ENCODE measurements around the gene SIRT6.
A peak's percentile ranks its signal among the peaks of the same experiment; 100 is the strongest.
"Not testable (repeated sequence)": the region's sequence is repeated elsewhere in the genome, so short reads cannot be mapped to it uniquely, and the experiment has no call there.

The SIRT6 gene

DNA sequence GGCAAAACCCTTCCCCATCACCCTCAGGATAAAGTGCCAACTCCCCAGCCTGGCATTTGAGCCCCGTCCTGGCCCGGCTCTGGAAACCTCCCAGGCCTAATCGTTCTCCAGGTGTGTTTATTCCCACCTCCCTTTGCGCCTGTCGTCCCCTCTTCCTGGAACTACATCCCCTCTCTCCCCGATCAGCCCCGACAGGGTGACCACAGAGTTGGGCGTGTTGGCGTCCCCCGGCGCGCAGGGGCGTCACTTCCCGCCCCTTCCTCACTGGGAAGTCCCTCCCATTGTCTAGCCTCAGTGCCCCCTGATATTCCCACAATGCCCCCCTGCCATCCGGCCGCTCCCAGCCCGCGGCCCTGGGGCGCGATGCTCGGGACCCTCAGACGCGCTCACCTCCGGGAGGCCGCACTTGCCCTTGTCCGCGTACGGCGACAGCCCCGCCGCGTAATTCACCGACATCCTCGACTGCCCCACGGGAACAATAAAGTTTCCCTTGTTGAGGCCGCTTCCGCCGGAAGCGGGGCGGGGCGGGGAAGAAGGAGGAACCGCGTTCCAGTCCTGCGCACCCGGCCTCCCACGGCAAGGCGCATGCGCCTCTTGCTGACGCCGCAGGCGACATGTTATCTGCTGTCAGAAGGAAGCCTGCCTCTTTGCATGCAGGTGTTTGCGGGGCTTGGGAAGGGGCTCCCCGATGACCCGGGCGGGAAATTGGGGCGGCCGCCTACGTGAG lies at the start of gene SIRT6, which contains the start of gene ANKRD24:
SIRT6 (minus strand) TSS at position 480 of the 727 bp plus-strand sequence; CDS start at position 456, 24 bp downstream.
ANKRD24 (plus strand) TSS at position 606 of the 727 bp plus-strand sequence. CDS start 3,737 bp downstream, outside the sequence.
- peak; percentile 92 to 97 for DNase-seq

DNA sequence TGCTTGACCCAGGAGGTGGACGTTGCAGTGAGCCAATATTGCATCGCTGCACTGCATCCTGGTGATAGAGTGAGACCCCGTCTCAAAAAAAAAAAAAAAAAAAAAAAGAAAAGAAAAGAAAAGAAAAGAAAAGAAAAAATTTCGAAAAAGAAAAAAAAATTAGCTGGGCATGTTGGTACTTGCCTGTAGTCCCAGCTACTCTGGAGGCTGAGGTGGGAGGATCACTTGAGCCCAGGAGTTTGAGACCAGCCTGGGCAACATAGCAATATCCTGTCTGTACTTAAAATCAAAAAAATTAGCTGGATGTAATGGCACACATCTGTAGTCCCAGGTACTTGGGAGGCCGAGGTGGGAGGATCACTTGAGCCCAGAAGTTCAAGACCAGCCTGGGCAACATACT lies 49.8 kb upstream of the SIRT6 start:
- DNase-seq = not testable (repeated sequence)

DNA sequence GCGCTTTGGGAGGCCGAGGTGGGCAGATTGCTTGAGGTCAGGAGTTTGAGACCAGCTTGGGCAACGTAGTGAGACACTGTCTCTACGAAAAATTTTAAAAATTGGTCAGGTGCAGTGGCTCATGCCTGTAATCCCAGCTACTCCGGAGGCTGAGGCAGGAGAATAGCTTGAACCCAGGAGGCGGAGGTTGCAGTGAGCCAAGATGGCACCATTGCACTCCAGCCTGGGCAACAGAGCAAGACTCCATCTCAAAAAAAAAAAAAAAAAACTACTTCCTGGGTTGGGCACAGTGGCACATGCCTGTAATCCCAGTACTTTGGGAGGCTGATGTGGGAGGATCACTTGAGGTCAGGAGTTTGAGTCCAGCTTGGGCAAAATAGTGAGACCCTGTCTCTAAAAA lies 49.2 kb upstream of the SIRT6 start:
- DNase-seq = not testable (repeated sequence)

DNA sequence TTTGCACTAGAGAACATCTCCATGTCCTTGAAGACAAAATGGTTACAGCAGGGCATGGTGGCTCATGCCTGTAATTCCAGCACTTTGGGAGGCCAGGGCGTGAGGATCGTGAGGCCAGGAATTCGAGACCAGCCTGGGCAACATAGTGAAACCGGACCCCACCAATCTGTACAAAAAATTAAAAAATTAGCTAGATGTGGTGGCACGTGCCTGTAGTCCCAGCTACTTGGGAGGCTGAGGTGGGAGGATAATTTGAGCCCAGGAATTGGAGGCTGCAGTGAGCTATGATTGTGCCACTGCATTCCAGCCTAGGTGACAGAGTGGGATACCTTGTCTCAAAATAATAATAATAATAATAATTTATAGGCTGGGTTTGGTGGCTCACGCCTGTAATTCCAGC lies 47.9 kb upstream of the SIRT6 start:
- not testable (repeated sequence) for DNase-seq

DNA sequence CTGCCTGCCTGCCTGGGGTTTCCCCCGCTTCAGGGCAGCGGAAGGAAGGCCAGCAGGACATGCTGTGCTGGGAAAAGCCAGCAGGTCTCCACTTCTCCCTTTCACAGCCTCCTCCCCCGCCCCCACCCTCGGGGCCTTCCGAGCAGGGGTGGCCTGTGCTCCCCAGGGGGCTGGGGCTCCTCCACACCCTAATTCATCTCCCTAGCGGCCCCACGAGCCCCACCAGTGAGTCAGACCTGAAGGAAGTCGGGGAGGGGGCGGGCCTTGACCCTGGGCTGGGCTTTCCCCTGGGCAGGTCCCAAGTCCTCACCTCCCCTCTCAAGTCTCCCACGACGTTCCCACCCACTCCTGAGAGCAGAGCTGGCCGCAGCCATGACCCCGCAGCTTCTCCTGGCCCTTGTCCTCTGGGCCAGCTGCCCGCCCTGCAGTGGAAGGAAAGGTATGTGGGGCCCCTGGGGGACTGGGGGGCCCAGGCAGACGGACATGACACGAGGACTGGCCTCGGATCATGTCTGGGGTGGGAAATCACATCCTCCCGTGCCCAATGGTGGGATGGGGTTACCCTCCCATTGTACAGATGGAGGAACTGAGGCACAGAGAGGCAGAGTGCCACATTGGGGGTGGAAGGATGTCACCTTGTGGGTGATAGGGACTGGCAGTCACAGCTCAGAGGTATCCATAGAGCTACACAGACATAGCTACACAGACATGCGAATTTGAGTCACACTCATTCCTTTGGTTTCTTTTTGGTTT lies 47.0 kb upstream of the SIRT6 start, which contains the start of gene EBI3:
EBI3 (plus strand) TSS at position 345 of the 753 bp plus-strand sequence; CDS start at position 373, 28 bp downstream.
- DNase-seq = no peak

DNA sequence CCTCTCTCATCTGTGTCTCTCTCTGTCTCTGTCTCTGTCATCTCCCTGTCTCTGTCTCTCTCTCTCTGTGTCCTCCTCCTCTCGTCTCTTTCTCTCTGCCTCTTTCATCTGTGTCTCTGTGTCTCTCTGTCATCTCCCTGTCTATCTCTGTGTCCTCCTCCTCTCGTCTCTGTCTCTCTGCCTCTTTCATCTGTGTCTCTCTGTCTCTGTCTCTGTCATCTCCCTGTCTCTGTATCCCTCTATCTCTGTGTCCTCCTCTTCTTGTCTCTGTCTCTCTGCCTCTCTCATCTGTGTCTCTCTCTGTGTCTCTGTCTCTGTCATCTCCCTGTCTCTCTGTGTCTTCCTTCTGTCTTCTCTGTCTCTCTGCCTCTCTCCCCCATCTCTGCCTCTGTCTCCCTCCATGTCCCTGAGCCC lies 46.4 kb upstream of the SIRT6 start:
- DNase-seq = no peak

DNA sequence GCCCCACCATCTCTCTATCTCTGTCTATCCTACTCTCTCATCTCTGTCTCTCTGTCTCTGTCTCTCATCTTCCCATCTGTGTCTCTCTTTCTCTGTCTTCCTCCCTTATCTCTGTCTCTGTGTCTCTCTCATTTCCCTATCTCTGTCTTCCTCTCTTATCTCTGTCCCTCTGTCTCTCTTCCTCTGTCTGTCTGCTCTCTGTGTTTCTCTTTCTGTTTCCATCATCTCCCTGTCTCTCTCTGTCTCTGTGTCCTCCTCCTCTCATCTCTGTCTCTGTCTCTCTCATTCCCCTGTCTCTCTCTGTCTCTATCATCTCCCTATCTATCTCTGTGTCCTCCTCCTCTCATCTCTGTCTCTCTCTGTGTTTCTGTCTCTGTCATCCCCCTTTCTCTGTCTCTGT lies 45.4 kb upstream of the SIRT6 start:
- no peak for DNase-seq

DNA sequence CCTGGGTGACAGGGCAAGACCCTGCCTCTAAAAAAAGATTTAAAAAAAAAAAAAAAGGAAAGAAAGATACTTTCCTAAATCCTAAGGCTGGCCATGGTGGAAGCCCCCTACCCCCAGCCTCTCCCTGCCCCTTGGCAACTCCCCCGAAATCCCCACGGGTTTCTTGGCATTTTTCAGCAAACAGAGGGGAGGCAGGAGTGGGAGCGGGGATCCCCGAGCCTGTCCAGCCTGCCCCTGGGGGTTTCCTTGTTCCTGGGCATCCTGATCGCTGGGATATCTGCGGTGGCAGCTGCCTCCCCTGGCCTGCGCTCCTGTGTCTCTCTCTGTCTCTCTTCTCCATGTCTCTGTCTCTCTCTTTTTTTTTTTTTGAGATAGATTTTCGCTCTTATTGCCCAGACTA lies 43.5 kb upstream of the SIRT6 start:
- no peak for DNase-seq

DNA sequence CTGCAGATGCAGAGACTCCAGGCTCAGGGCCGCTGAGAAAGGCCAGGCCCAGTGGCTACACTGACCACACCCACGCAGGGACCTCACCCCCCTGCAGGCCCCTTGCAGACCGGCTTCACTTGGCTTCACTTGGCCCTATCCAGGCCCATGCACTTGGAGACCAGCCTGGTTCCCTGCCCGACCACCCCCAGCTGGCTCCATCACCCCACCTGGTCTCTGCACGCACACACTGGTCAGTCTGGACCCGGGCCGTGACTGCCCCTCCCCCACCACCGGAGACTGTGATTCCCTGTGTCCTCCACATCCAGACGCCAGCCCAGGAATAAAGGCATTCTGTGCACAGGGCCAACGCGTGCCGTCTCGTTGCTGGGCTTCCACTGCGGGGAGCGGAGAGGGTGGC lies 42.1 kb upstream of the SIRT6 start:
- DNase-seq = no peak

DNA sequence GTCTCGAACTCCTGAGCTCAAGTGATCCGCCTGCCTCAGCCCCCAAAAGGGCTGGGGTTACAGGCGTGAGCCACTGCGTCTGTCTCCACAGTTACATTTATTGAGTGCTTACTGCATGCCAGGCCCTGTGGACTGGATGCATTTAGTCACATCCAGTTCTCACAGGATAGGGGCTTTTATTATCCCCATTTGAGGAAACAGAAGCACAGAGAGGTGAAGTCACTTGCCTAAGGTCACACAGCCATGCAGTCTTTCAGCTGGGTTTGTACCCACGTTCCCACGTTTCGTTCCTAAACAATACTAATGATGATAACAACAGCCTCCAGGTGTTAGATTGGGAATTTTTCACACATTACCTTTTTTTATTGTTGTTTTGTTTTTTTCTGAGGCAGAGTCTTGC lies 37.8 kb upstream of the SIRT6 start:
- no peak for DNase-seq

DNA sequence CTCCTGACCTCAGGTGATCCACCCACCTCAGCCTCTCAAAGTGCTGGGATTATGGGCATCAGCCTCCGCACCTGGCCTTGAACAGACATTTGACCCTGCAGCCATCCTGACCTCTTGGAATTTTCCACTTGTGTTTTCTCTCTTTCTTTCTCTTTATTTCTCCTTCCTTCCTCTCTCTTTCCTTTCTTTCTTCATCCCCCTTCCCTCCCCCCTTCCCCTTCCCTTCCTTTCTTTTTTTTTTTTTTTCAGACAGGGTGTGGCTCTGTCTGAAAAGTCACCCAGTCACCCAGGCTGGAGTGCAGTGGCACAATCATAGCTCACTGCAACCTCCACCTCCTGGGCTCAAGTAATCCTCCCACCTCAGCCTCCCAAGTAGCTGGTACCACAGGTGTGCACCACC lies 36.2 kb upstream of the SIRT6 start:
- DNase-seq = not testable (repeated sequence)

DNA sequence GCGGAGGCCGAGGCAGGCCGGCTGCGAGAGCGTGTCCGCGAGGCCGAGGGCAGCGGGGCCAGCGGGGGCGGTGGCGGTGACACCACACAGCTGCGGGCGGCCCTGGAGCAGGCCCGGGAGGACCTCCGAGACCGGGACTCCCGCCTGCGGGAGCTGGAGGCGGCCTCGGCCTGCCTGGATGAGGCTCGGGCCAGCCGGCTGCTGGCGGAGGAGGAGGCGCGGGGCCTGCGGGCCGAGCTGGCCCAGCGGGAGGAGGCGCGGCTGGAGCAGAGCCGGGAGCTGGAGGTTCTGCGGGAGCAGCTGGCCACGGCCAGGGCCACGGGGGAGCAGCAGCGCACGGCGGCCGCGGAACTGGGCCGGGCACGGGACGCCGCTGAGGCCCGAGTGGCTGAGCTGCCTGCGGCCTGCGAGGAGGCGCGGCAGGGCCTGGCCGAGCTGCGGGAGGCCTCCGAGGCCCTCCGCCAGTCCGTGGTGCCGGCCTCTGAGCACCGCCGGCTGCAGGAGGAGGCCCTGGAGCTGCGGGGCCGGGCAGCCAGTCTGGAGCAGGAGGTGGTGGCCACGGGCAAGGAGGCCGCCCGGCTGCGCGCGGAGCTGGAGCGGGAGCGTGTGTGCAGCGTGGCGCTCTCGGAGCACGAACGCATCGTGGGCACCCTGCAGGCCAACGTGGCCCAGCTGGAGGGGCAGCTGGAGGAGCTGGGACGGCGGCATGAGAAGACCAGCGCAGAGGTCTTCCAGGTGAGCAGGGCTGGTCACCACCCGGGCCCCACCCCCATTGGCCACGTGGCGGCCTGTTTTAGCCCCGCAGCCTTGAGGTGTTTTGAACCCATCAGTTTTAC lies 35.3 kb upstream of the SIRT6 start:
- no peak for DNase-seq

DNA sequence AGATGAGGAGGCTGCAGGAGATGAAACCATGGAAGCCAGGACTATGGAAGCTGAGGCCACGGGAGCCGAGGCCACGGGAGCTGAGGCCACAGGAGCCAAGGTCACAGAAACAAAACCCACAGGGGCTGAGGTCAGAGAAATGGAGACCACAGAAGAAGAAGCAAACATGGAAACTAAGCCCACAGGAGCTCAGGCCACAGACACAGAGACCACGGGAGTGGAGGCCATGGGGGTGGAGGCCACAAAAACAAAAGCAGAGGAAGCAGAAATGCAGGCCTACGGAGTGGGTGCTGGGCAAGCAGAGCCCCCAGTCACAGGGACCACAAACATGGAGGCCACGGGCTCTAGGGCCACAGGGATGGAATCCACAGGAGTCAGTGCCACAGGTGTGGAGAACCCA lies 34.5 kb upstream of the SIRT6 start:
- DNase-seq = no peak

DNA sequence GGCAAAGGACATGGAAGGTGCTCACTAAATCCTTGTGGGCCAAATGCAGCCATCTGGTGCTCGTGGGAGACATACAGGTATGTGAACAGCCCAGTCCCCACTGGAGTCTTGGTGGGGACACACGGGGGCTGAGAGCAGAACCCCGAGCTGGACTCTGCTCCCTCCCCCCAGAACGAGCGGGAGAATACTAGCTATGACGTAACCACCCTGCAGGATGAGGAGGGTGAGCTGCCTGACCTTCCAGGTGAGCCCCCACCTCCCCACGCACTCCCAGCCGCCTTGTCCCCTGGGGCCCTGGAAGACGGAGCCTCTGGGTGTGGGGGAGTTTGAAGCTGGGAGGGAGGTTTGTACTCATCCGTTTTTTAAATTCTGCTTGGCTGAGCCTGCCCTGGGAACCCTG lies 33.4 kb upstream of the SIRT6 start:
- no peak for DNase-seq

DNA sequence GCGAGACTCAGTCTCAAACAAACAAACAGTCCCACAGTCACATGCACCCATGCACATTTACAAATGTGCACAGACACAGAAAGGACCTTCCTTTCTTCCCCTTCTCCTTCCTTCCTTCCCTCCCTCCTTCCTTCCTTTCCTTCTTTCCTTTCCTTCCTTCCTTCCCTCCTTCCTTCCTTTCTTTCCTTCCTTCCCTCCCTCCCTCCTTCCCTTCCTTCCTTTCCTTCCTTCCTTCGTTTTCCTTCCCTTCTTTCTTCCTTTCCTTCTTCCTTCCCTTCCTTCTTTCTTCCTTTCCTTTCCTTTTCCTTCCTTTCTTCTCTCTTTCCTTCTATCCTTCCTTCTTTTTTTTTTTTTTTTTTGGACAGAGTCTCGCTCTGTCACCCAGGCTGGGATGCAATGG lies 30.8 kb upstream of the SIRT6 start:
- no peak for DNase-seq

DNA sequence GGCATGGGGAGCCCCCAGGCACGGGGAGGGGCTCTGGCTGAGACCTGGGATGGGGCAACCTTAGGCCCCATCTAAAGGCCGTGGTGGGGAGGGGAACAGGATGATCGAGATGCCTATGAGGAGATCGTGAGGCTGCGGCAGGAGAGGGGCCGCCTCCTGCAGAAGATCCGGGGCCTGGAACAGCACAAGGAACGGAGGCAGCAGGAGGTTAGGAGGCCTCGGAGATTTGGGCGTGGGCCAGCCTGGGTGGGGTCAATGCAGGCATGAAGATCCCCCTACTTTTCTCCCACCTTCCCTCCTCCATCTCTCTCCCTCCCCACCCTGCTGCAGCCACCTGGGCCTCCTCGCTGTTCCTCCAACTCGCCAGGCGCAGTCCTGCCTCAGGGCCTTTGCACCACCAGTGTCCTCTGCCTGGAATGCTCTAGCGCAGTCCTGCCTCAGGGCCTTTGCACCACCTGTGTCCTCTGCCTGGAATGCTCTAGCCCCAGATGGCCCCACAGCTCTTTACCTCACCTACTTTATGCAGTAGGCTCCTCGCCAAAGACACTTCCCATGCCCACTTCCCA lies 27.9 kb upstream of the SIRT6 start:
- DNase-seq = no peak

DNA sequence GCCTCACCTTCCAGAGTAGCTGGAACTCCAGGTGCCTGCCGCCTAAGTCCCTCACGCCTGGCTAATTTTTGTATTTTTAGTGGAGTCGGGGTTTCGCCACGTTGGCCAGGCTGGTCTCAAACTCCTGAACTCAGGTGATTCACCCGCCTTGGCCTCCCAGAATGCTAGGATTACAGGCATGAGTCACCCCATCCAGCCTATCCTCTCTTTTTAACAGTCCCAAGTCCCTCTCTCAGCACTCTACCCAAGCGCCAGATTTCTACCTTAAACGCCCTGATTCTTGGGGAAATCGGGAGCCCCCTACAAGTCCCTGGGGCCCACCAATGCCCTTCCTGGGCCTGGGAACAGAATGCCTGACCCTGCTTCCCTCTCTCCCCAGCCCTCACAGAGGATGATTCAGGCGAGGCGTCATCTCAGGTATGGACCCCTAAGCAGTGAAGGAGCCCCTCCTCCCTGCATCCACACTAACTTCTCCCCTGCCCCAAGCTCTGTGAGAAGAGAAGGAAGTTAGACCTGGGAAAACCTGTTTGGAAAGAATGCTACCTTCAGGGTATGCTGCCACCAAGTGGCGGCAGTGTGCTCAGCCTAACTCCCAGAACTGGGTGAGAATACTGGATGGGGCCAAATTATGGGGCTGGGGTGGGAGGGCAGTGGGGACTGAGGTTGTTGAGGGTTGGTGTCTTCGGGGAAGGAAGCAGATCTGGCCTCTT lies 26.2 kb upstream of the SIRT6 start:
- peak in 1 of 2 experiments; percentile 38 for DNase-seq

DNA sequence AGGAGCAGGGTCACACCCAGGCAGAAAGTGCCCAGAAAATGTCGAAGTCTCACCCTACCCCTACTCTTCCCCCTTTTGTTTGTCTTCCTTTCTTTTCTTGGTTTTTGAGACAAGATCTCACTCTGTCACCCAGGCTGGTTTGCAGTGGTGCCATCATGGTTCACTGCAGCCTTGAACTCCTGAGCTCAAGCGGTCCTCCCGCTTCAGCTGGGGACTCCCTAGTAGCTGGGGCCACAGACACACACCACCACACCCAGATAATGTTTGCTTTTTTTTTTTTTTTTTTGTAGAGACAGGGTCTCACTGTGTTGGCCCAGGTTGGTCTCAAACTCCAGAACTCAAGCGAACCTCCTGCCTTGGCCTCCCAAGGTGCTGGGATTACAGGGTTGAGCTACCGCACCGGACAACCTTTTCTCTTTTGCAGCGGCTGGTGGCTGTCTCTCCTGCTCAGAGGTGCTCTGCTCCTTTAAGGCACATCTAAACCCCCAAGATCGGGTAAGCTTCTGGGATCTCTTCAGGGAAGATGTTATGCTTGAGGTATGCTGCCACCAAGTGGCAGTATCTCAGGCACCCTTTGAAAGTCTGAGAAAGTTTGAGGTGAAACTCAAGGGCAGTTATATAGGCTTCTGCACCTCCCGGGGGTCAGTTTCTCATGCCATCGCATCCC lies 24.6 kb upstream of the SIRT6 start:
- DNase-seq = peak in 1 of 2 experiments; percentile 27

DNA sequence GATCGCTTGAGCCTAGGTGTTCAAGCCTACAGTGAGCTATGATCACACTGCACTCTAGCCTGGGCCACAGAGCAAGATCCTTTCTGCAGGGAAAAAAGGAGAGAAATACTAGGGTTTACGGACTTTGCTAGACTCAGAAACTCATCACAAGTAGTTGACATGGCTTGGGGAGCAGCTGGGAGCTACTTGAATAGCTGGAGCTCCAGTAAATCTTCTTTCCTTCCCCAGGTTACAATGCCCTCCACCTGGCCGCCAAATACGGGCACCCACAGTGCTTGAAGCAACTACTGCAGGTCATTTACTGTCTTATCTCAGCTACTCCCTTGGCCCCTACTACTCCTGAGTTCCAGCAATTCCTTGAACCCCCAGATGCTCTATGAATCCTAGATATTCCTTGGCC lies 19.4 kb upstream of the SIRT6 start:
- DNase-seq = no peak

DNA sequence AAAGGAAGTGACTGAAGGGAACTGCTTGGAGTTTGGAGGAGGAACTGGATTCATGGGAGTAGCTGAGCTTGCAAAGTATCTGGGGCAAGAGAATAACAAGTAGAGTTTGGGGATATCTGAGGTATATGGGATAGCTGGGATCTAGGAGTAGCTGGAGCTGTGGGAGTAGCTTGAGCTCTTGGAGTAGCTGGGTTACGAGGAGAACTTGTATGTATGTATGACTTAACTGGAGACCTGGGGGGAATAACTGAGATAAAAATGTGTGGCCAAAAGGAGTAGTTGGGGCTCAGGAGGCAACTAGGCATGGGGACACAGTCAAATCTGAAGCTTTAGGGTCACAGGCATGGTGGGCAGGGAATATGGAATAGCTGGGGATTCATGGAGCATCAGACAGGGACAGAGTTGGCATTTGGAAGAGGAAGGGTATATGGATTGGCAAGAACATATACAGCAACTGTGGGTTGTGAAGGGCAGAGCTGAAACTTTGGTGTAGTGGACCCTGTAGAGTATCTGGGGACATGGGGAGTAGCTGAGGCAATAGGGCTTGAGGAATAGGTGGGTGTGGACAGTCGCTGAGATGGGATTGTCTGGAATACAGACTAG lies 18.7 kb upstream of the SIRT6 start:
- no peak for DNase-seq

DNA sequence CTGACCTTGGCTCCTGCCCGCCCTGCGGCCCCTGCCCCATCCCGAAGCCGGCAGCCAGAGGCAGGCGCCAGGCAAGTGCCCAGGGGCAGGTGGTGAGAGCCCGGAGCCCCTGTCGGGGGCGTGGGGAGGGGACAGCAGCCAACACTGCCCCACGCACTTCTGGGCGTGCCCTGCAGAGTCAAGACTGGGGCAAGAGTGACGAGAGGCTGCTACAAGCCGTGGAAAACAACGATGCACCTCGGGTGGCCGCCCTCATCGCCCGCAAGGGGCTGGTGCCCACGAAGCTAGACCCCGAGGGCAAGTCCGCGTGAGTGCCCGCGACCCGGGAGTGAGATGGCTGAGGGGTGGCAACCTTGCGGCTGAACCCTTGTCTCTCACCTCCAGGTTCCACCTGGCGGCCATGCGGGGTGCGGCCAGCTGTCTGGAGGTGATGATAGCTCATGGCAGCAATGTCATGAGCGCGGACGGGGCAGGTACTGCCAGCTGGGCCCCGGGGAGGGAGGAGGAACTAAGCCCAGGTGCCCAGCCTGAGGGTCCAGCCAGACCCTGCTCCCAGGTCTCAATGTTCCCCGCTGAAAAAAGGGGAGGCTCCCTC lies 17.4 kb upstream of the SIRT6 start:
- no peak for DNase-seq

All from NCI-H446 (cell line).